Stimulated activated naive CD8-positive, alpha-beta T cell treated with anti-CD3 and anti-CD28 coated beads, Interleukin-15, Interleukin-2, amounts not matched to agents 100 ng/mL and 50 ng/mL, for 24 hours (primary cell): ENCODE measurements around the gene KHDC3L.
A peak's percentile ranks its signal among the peaks of the same experiment; 100 is the strongest.
"Not testable (repeated sequence)": the region's sequence is repeated elsewhere in the genome, so short reads cannot be mapped to it uniquely, and the experiment has no call there.

Experiments used
- H3K27ac Mint-ChIP-seq: one replicate; pipeline ENCODE4 v1.8.0; 2021; ENCODE audit warnings: mild to moderate bottlenecking, mixed read lengths
- H3K27me3 Mint-ChIP-seq: one replicate; pipeline ENCODE4 v1.8.0; 2021; ENCODE audit warnings: mixed read lengths
- H3K36me3 Mint-ChIP-seq: one replicate; pipeline ENCODE4 v1.8.0; 2021; ENCODE audit warnings: low read depth, mixed read lengths
- H3K4me1 Mint-ChIP-seq: one replicate; pipeline ENCODE4 v1.8.0; 2021; ENCODE audit warnings: low read depth, mixed read lengths
- H3K4me3 Mint-ChIP-seq: one replicate; pipeline ENCODE4 v1.8.0; 2021; ENCODE audit warnings: mild to moderate bottlenecking, mixed read lengths
- H3K9me3 Mint-ChIP-seq: one replicate; pipeline ENCODE4 v1.8.0; 2021; ENCODE audit warnings: mixed read lengths

Gene KHDC3L

DNA sequence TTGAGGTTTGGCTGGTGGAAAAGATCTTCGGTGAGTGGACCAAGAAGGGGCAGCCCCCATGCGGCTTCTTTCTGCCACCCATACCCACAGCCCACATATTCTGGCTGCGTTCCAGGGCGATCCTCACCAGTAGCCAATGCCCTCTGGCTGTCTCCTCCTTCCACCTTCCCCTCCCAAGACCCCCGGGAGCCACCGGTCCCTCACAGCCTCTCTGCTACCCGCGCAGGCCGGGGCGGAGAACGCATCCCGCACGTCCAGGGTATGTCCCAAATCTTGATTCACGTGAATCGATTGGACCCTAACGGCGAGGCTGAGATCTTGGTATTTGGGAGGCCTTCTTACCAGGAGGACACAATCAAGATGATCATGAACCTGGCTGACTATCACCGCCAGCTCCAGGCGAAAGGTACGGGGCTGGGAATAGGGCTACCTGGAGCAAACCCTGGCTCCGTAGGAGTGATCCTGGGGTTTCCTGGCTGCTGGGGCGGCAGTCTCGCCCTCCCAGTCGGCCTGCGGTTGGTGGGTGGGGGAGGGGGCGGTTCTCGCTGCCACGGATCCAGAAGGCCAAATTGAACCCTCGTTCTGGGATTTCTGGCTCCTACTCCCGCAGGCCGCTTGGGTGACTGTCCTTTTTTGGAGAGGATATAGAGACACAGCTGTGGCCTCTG is 545 bp downstream of the KHDC3L start:
- H3K27ac Mint-ChIP-seq, result no peak overlapping the region
- H3K27me3 Mint-ChIP-seq, result no peaks in the 10 kb centered on the region
- no peaks in the 10 kb centered on the region for H3K36me3 Mint-ChIP-seq
- H3K4me3 Mint-ChIP-seq, result no peak overlapping the region
- H3K4me1 Mint-ChIP-seq, result no peaks in the 10 kb centered on the region
- no peaks in the 10 kb centered on the region for H3K9me3 Mint-ChIP-seq

GRCh38 chr6:73363537-73363875 is 1.0 kb downstream of the KHDC3L start:
- H3K27ac Mint-ChIP-seq, result no peak overlapping the region
- H3K27me3 Mint-ChIP-seq, result no peaks in the 10 kb centered on the region
- H3K36me3 Mint-ChIP-seq, result no peaks in the 10 kb centered on the region
- no peaks in the 10 kb centered on the region for H3K4me1 Mint-ChIP-seq
- no peak overlapping the region for H3K4me3 Mint-ChIP-seq
- no peaks in the 10 kb centered on the region for H3K9me3 Mint-ChIP-seq

- Mint-ChIP-seq H3K36me3 (no peaks in the 10 kb centered on the region), H3K27ac (no peak overlapping the region), H3K4me3 (no peak overlapping the region), H3K4me1 (no peaks in the 10 kb centered on the region), H3K27me3 (no peaks in the 10 kb centered on the region), H3K9me3 (no peaks in the 10 kb centered on the region)
Measured at GRCh38 chr6:73364121-73364520, 1.7 kb downstream of the KHDC3L start.

DNA sequence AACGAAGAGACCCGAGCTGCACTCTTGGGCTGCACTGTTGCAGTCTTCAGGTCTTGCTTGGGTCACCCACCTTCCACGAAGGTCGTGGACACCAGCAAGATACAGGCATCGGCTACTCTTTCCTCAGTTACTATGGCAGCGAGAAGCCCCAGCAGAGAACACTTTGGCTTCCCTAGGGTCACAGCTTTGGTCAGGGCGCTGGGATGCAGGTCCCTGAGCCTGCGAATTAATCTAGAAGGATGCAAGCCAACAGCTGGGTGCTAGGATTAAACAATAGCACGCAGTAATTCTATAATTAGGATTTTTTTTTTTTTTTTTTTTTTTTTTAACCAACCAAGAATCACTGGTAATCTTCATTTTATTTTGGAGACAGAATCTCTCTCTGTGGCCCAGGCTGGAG is 2.1 kb downstream of the KHDC3L start:
- Mint-ChIP-seq H3K27ac (no peak overlapping the region), H3K4me1 (no peaks in the 10 kb centered on the region), H3K9me3 (no peaks in the 10 kb centered on the region), H3K36me3 (no peaks in the 10 kb centered on the region), H3K27me3 (no peaks in the 10 kb centered on the region), H3K4me3 (no peak overlapping the region)

DNA sequence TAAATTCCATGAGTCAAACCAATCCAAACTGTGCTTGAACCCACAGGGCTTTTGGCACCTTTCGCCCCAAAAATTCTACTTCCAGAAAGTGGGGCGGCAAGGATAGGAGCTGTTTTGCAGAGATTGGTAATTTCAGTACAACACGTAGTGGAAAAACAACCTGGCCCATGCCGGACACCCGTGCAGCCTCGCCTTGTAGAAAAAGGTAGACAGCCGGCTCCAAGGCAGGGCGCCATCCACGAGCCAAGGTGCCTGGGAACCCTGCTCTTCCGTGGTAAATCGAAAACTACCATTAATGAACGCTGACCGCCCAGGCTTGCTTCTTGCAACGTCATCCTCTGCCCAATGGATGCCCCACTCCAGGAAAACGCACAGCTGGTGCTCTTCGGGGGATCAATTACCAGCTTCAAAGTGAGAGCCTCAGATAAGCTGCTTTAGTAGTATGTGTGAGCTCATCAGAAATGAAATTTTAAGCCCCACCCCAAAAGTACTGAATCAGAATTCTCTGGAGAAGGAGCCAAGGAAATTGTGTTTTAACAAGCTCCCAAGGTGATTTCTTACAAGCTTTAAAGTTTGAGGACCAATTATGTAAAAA is 5.4 kb downstream of the KHDC3L start:
- Mint-ChIP-seq H3K27ac (no peak overlapping the region), H3K27me3 (no peaks in the 10 kb centered on the region), H3K9me3 (peaks cover under 1% of the 10 kb centered on the region), H3K4me3 (no peak overlapping the region), H3K4me1 (no peaks in the 10 kb centered on the region), H3K36me3 (no peaks in the 10 kb centered on the region)

DNA sequence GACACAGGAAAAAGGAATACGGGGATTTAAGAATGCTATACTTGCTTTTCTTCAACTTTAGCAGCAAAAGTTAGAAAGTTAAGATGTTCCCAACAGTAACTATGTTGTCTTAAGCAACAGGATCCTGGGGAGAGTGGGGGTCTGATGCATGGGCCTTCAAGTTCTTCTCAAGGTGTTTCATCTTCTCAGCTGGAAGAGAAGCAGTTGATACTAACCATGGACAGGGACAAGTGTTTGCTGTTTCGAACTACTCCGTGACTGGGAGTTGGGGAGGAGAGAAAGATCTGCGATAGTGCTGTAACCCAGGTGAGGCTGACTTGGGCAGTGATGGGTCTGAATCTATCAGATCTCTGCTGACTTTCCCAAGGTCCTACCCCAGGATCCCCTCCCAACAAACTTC is 6.2 kb downstream of the KHDC3L start:
- no peaks in the 10 kb centered on the region for H3K36me3 Mint-ChIP-seq

DNA sequence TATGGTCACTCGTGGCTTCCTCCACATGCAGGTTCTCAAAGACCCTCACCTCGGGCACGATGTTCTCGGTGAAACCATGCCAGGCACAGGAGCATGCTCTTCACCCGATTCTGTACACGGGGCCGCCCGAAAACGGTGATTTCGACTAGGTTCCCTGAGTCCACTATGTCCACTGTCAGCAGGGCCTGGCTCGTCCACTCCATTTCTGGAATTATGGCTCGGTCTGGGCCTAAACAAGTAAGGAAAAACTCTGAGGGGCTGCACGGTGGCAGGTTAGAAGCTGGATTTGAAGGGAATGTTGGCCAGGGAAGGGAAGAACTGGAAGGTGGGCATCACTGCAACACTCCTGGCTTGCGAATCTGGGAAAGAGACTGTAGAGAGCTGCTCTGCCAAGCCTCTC is 6.7 kb downstream of the KHDC3L start:
- Mint-ChIP-seq H3K9me3 (peaks cover 3% of the 10 kb centered on the region), H3K36me3 (no peaks in the 10 kb centered on the region), H3K4me3 (no peak overlapping the region), H3K27ac (no peak overlapping the region), H3K4me1 (no peaks in the 10 kb centered on the region), H3K27me3 (no peaks in the 10 kb centered on the region)

More for the DNA sequence above, 6.2 kb downstream of the KHDC3L start:
- peaks cover 3% of the 10 kb centered on the region for H3K9me3 Mint-ChIP-seq
- H3K27ac Mint-ChIP-seq, result no peak overlapping the region
- H3K27me3 Mint-ChIP-seq, result no peaks in the 10 kb centered on the region
- no peak overlapping the region for H3K4me3 Mint-ChIP-seq
- no peaks in the 10 kb centered on the region for H3K4me1 Mint-ChIP-seq

DNA sequence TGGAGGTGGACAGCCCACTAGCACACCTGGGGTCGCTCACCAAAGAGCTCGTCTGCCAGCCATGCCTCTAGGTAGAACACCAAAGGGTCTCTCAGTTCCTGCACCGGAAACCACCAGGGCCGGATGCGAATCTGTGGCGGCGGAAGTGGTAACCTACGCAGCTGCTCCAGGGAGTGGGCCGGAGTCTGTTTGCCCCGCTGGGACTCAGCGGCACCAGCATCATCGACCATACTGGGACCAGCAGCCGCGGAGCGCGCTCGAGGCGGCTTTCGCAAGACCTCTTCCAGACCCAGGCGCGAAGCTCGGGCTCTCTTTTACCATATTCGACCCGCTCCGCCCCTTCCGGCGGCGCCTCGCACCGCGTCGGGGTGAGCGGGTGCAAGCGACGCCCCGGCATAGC is 7.1 kb downstream of the KHDC3L start, which contains the start of gene OOEP:
Gene OOEP (minus strand): TSS at position 335 of the 400 bp plus-strand sequence. CDS start 105 bp downstream, at position 230.
- no peaks in the 10 kb centered on the region for H3K36me3 Mint-ChIP-seq
- no peak within 1 kb of the TSS for H3K4me3 Mint-ChIP-seq
- H3K4me1 Mint-ChIP-seq, result no peaks in the 10 kb centered on the region
- peaks cover 3% of the 10 kb centered on the region for H3K9me3 Mint-ChIP-seq
- H3K27me3 Mint-ChIP-seq, result no peaks in the 10 kb centered on the region
- H3K27ac Mint-ChIP-seq, result no peak within 1 kb of the TSS

DNA sequence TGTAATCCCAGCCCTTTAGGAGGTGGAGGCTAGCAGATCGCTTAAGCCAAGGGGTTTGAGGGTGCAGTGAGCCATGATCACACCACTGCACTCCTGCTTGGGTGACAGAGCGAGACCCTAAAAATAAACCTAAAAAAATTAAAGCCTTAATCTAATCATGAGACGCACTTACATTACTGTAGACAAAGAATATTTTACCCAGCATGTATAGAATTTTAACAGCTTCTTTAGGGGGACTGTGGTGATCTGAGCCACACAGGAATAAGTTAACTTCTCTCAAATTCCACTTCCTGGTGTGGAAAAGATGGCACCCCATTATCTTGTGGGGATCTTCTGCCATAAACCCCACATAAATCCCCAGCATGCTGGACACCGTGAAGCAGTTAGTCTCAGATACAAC is 9.5 kb downstream of the KHDC3L start:
- H3K27ac Mint-ChIP-seq, result no peak overlapping the region
- H3K4me3 Mint-ChIP-seq, result no peak overlapping the region
- no peaks in the 10 kb centered on the region for H3K4me1 Mint-ChIP-seq
- H3K36me3 Mint-ChIP-seq, result no peaks in the 10 kb centered on the region
- no peaks in the 10 kb centered on the region for H3K27me3 Mint-ChIP-seq
- H3K9me3 Mint-ChIP-seq, result peaks cover 3% of the 10 kb centered on the region

DNA sequence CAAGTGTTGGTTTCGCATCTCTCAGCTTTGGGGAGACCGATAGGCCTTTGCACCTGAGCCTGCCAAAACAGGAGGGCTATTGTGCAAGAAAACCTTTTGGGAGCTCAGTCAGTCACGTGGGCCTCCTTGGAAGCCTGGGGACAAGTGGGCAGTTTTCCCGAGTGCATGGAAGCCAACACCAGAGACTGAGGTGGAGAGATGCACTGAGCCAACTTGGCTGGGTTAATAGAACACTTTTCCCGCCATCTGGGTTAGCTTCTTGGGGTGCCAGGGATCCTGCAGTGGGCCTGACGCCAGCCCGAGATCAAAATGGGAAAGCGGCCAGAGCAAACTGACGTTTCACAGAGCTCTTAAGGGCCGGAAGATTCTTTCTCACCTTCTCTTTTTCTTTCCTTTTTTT is 10.1 kb downstream of the KHDC3L start:
- Mint-ChIP-seq H3K27me3 (no peaks in the 10 kb centered on the region), H3K4me3 (no peak overlapping the region), H3K27ac (no peak overlapping the region), H3K4me1 (no peaks in the 10 kb centered on the region), H3K9me3 (peaks cover 3% of the 10 kb centered on the region), H3K36me3 (no peaks in the 10 kb centered on the region)

DNA sequence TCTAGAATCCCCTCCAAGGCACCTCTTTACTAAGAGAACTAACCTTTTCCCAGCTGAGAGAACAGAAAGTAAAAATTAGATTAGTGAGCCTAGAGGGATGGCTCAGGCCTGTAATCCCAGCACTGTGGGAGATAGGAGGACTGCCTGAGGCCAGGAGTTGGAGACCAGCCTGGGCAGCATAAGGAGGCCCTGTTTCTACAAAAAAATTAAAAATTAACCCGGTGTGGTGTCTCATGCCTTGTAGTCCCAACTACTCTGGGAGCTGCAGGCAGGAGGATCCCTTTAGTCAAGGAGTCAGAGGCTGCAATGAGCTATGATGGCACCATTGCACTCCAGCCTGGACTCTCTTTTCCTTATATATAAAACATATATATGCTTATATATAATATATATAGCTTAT is 12.8 kb downstream of the KHDC3L start:
- Mint-ChIP-seq H3K36me3 (no peaks in the 10 kb centered on the region), H3K4me1 (no peaks in the 10 kb centered on the region), H3K4me3 (no peak overlapping the region), H3K27me3 (no peaks in the 10 kb centered on the region), H3K27ac (no peak overlapping the region), H3K9me3 (peaks cover 3% of the 10 kb centered on the region)

- no peaks in the 10 kb centered on the region for H3K27me3 Mint-ChIP-seq
- H3K4me1 Mint-ChIP-seq, result no peaks in the 10 kb centered on the region
- no peak overlapping the region for H3K27ac Mint-ChIP-seq
- H3K36me3 Mint-ChIP-seq, result no peaks in the 10 kb centered on the region
- peaks cover 3% of the 10 kb centered on the region for H3K9me3 Mint-ChIP-seq
- H3K4me3 Mint-ChIP-seq, result no peak overlapping the region
Measured at GRCh38 chr6:73377225-73377624, 14.8 kb downstream of the KHDC3L start.

GRCh38 chr6:73381531-73381930 is 19.1 kb downstream of the KHDC3L start:
- H3K4me3 Mint-ChIP-seq, H3K4me1 Mint-ChIP-seq, H3K36me3 Mint-ChIP-seq, H3K27me3 Mint-ChIP-seq, H3K9me3 Mint-ChIP-seq, H3K27ac Mint-ChIP-seq: not testable (repeated sequence)

GRCh38 chr6:73382462-73383113 is 20.1 kb downstream of the KHDC3L start:
- no peaks in the 10 kb centered on the region for H3K27me3 Mint-ChIP-seq
- H3K27ac Mint-ChIP-seq, result no peak overlapping the region
- no peaks in the 10 kb centered on the region for H3K9me3 Mint-ChIP-seq
- no peaks in the 10 kb centered on the region for H3K4me1 Mint-ChIP-seq
- no peak overlapping the region for H3K4me3 Mint-ChIP-seq
- no peaks in the 10 kb centered on the region for H3K36me3 Mint-ChIP-seq

DNA sequence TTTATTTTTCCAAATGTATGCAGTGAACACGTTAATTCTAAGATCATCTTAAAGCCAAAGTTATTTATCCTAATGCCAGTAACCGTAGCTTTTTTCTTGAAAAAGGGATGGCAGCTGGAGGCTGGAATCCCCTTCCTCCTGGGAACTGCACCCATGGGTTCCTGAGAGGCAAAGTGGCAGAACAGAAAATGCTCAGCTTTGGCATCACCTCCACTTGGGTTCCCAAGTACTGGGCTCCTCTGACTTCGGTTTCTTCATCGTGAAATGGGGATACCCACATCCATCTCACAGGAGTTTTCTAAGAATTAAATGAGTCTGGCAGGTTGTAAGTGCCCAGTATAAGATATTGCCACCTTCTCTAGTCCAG is 26.0 kb downstream of the KHDC3L start:
- Mint-ChIP-seq H3K4me3 (peak overlapping the region; percentile 81), H3K4me1 (peaks cover 22% of the 10 kb centered on the region), H3K9me3 (no peaks in the 10 kb centered on the region), H3K36me3 (no peaks in the 10 kb centered on the region), H3K27ac (peak overlapping the region; percentile 21), H3K27me3 (peaks cover 4% of the 10 kb centered on the region)
